B cell (primary cell): ENCODE data around the gene ASB2.

Experiments
- CTCF ChIP-seq: fragments of 200-600 bp; IDR thresholded peaks from one replicate; pipeline ENCODE4 v1.8.0; 2022; ENCODE audit warnings: antibody characterized with exemption, mild to moderate bottlenecking
- EZH2 ChIP-seq: IDR thresholded peaks from 2 replicates; pipeline ENCODE4 v1.6.1; 2012; ENCODE audit warnings: borderline replicate concordance, low read depth, mild to moderate bottlenecking, moderate library complexity, low read length; ENCODE audit not compliant: insufficient read depth, poor library complexity, severe bottlenecking

- no peak for TF ChIP-seq CTCF
- no peak for TF ChIP-seq EZH2
These were observed 44.6 kb upstream of the ASB2 start for GRCh38 chr14:94021001-94021400.
